ENCODE data around the gene ATG10.

DNA sequence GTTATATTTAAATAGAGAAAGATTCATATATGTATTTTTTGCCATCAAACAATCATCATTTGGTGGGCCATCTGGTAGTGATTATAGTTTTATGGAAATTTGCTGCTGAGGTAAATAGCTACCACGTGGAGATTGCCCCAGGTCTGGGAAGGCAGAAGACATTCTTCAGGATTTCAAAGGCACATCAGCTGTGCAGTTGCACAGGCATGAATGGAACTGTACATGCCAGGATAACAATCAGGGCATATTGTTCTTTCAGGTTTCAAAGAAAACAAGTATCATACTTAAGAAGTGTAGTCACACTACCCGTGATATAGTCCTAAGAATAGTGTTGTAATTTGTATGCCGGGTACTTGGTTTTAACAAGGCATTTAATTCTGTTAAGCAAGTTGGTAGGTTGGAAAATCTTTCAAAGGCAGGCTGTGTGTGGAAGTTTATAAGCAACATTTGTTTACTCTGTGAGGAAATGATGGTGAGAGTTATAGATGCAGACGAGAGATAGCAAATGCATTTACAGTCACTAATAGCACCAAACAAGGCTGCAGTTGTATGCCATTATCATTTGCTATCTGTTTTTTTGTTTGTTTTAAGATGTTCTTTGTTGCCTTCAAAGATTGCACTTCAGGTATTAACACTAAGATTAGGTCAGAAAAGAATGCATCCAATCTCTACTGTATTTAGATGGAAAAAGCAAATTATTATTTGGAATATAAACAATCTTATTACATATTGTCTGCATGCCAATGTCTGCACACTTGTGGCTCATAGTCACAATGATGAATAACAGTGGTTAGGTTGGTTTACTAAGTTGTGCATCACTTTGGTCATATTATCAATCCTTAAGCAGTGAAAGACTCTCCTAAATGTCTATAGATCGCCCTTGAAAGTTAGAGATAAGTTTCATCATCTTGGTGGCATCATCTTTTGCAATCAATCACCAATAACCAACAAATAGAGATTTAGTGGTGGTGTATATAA lies 251.1 kb downstream of the ATG10 start:
- TF ChIP-seq, protein P1, sequence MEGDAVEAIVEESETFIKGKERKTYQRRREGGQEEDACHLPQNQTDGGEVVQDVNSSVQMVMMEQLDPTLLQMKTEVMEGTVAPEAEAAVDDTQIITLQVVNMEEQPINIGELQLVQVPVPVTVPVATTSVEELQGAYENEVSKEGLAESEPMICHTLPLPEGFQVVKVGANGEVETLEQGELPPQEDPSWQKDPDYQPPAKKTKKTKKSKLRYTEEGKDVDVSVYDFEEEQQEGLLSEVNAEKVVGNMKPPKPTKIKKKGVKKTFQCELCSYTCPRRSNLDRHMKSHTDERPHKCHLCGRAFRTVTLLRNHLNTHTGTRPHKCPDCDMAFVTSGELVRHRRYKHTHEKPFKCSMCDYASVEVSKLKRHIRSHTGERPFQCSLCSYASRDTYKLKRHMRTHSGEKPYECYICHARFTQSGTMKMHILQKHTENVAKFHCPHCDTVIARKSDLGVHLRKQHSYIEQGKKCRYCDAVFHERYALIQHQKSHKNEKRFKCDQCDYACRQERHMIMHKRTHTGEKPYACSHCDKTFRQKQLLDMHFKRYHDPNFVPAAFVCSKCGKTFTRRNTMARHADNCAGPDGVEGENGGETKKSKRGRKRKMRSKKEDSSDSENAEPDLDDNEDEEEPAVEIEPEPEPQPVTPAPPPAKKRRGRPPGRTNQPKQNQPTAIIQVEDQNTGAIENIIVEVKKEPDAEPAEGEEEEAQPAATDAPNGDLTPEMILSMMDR (conservative IDR thresholded peaks at IDR 0.05; ENCODE audit: low read depth in 2 of 2): no peak
- TF ChIP-seq EZH2 (IDR thresholded peaks at IDR 0.05; ENCODE audit: low read depth, unreplicated experiment): no peak
- TF ChIP-seq NANOG (IDR thresholded peaks at IDR 0.05; ENCODE audit: borderline replicate concordance): no peak
- TF ChIP-seq POLR2AphosphoS5 (IDR thresholded peaks at IDR 0.05; ENCODE audit: low read depth): no peak
- TF ChIP-seq STAT1 (IDR thresholded peaks at IDR 0.05; ENCODE audit: unreplicated experiment): no peak
- no peak for TF ChIP-seq EZH2phosphoT487 (IDR thresholded peaks at IDR 0.05; ENCODE audit: unreplicated experiment)
- TF ChIP-seq CREB1 (CRISPR knock-in tag; IDR thresholded peaks at IDR 0.05; ENCODE audit: low read depth): no peak
- TF ChIP-seq, protein P2, sequence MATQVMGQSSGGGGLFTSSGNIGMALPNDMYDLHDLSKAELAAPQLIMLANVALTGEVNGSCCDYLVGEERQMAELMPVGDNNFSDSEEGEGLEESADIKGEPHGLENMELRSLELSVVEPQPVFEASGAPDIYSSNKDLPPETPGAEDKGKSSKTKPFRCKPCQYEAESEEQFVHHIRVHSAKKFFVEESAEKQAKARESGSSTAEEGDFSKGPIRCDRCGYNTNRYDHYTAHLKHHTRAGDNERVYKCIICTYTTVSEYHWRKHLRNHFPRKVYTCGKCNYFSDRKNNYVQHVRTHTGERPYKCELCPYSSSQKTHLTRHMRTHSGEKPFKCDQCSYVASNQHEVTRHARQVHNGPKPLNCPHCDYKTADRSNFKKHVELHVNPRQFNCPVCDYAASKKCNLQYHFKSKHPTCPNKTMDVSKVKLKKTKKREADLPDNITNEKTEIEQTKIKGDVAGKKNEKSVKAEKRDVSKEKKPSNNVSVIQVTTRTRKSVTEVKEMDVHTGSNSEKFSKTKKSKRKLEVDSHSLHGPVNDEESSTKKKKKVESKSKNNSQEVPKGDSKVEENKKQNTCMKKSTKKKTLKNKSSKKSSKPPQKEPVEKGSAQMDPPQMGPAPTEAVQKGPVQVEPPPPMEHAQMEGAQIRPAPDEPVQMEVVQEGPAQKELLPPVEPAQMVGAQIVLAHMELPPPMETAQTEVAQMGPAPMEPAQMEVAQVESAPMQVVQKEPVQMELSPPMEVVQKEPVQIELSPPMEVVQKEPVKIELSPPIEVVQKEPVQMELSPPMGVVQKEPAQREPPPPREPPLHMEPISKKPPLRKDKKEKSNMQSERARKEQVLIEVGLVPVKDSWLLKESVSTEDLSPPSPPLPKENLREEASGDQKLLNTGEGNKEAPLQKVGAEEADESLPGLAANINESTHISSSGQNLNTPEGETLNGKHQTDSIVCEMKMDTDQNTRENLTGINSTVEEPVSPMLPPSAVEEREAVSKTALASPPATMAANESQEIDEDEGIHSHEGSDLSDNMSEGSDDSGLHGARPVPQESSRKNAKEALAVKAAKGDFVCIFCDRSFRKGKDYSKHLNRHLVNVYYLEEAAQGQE (IDR thresholded peaks at IDR 0.05; ENCODE audit: unreplicated experiment): no peak
- TF ChIP-seq JUNB (IDR thresholded peaks at IDR 0.05; ENCODE audit: unreplicated experiment): no peak
- TF ChIP-seq, protein P3, sequence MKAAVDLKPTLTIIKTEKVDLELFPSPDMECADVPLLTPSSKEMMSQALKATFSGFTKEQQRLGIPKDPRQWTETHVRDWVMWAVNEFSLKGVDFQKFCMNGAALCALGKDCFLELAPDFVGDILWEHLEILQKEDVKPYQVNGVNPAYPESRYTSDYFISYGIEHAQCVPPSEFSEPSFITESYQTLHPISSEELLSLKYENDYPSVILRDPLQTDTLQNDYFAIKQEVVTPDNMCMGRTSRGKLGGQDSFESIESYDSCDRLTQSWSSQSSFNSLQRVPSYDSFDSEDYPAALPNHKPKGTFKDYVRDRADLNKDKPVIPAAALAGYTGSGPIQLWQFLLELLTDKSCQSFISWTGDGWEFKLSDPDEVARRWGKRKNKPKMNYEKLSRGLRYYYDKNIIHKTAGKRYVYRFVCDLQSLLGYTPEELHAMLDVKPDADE (IDR thresholded peaks at IDR 0.05): no peak
- TF ChIP-seq, protein P4, sequence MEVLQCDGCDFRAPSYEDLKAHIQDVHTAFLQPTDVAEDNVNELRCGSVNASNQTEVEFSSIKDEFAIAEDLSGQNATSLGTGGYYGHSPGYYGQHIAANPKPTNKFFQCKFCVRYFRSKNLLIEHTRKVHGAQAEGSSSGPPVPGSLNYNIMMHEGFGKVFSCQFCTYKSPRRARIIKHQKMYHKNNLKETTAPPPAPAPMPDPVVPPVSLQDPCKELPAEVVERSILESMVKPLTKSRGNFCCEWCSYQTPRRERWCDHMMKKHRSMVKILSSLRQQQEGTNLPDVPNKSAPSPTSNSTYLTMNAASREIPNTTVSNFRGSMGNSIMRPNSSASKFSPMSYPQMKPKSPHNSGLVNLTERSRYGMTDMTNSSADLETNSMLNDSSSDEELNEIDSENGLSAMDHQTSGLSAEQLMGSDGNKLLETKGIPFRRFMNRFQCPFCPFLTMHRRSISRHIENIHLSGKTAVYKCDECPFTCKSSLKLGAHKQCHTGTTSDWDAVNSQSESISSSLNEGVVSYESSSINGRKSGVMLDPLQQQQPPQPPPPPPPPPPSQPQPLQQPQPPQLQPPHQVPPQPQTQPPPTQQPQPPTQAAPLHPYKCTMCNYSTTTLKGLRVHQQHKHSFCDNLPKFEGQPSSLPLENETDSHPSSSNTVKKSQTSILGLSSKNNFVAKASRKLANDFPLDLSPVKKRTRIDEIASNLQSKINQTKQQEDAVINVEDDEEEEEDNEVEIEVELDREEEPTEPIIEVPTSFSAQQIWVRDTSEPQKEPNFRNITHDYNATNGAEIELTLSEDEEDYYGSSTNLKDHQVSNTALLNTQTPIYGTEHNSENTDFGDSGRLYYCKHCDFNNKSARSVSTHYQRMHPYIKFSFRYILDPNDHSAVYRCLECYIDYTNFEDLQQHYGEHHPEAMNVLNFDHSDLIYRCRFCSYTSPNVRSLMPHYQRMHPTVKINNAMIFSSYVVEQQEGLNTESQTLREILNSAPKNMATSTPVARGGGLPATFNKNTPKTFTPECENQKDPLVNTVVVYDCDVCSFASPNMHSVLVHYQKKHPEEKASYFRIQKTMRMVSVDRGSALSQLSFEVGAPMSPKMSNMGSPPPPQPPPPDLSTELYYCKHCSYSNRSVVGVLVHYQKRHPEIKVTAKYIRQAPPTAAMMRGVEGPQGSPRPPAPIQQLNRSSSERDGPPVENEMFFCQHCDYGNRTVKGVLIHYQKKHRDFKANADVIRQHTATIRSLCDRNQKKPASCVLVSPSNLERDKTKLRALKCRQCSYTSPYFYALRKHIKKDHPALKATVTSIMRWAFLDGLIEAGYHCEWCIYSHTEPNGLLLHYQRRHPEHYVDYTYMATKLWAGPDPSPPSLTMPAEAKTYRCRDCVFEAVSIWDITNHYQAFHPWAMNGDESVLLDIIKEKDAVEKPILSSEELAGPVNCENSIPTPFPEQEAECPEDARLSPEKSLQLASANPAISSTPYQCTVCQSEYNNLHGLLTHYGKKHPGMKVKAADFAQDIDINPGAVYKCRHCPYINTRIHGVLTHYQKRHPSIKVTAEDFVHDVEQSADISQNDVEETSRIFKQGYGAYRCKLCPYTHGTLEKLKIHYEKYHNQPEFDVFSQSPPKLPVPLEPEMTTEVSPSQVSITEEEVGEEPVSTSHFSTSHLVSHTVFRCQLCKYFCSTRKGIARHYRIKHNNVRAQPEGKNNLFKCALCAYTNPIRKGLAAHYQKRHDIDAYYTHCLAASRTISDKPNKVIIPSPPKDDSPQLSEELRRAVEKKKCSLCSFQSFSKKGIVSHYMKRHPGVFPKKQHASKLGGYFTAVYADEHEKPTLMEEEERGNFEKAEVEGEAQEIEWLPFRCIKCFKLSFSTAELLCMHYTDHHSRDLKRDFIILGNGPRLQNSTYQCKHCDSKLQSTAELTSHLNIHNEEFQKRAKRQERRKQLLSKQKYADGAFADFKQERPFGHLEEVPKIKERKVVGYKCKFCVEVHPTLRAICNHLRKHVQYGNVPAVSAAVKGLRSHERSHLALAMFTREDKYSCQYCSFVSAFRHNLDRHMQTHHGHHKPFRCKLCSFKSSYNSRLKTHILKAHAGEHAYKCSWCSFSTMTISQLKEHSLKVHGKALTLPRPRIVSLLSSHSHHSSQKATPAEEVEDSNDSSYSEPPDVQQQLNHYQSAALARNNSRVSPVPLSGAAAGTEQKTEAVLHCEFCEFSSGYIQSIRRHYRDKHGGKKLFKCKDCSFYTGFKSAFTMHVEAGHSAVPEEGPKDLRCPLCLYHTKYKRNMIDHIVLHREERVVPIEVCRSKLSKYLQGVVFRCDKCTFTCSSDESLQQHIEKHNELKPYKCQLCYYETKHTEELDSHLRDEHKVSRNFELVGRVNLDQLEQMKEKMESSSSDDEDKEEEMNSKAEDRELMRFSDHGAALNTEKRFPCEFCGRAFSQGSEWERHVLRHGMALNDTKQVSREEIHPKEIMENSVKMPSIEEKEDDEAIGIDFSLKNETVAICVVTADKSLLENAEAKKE (CRISPR knock-in tag; IDR thresholded peaks at IDR 0.05): no peak
- no peak for TF ChIP-seq ZNF331 (CRISPR knock-in tag; IDR thresholded peaks at IDR 0.05; ENCODE audit: low read depth)
- no peak for TF ChIP-seq ZNF114 (CRISPR knock-in tag; IDR thresholded peaks at IDR 0.05)
